ENCODE data around the gene RBMS3.

The RBMS3 gene

DNA sequence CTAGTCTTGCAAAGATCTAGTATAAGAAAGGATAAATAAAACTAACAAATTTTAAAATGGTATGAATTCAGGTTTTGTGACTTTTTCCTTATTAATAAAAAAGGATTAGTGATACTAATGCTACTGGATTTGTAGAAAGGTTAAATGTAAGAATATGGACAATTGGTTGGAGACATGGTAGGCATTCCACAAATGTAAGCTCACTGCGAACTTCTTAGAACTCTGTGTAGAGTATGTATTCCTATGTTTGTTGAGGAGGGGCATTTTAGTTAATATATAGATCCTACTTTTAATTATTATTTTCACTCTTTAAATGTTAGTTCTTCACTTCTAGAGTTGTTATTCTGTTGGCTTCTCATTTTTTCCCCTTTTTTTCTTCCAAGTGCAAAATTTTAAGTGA is 414.3 kb downstream of the RBMS3 start:
- no peak for DNase-seq

DNA sequence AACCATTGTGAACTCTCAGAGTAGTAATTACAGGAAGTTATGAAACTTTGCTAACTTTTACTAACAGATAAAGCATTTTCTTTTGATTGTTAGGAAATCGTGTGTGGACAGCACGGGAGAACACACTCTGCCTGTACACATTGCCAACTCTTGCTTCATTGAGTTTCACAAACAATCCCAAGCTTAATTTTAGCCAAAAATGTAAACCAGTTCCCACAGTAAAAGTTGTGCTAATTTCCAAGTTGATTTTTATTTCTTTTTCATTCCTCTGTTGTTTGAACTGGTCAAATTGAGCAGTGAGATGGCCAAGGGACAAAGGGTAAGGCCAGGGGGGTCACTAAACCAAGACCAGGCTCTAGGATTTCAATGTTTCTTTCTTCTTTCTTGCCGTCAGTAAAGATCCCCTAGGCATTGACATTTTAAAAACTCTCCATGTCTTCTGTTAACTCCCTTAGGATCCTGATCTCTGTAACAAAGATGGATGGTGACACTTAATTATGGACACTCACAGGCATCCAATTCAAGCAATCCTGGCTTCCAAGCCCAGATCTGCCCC is 414.9 kb downstream of the RBMS3 start:
- DNase-seq, result no peak

DNA sequence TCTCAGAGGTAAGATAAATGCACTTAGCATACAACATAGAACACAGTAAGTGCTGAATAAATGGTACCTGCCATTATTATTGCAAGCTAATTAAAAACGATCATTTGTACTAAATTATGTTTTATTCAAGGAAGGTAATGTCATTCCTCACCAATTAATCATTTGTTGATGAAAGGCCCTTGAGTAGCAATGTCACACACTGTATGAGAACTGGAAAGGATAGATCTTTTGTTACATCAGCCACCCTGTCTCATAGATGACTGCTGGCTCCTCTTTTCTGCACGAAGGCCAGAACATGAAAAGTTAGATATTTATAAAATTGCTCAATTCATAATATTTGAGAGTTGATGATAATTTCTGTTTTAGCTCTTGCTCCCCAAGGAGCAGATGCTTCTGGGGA is 415.4 kb downstream of the RBMS3 start:
- DNase-seq, result no peak

DNA sequence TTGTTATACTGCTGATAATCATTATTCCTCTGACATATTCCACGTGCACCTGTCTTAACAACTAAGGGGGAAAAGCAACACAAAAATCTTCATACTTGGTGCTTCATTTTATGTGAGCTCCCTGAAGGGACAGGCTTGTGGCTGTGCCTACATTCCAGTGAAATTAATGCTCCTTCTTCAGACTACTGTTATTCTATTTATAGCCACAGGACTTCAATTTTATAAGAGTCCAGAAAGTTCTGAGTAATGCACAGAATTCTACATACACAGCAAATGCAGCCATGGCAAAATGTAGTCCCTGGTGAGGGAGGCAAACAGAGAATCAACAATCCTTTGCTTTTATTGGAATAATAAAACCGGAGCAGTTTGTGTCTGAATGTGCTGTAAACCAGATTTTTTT is 417.1 kb downstream of the RBMS3 start:
- DNase-seq, result no peak

DNA sequence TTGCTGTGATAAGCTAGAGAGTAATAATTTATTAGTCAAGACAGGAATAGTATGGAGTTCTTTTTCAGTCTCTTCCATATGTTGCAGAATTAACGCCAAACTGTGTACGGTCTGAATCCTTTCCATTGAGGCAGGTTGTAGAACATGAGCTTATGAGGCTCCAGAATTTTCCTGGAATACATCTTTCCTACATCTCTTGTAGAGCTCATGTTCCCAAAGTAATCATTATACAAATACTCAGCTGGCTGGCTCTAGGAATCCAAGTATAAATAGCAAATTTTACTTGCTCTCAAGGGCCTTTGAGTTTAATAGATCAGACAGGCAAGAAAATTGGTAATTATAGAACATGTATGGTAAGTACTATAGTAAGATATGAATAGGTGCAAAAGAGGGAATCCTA is 419.4 kb downstream of the RBMS3 start:
- no peak for DNase-seq

DNA sequence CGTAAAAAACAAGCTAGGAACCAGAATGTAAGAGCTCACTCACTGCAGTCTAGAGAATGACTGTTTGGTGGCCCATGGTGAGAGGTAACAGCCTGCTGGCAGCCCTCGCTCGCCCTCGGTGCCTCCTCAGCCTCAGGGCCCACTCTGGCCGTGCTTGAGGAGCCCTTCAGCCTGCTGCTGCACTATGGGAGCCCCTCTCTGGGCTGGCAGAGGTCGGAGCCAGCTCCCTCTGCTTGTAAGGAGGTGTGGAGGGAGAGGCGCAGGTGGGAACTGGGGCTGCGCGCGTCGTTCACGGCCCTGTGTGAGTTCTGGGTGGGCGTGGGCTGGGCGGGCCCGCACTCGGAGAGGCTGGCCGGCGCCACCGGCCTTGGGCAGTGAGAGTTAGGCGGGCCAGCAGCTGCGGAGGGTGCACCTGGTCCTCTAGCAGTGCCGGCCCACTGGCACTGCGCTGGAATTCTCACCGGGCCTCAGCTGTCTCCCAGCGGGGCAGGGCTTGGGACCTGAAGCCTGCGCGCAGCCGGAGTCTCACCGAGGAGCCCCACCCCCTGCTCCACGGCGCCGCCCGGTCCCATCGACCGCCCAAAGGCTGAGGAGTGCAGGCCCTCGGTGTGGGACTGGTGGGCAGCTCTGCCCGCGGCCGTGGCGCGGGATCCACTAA is 420.6 kb downstream of the RBMS3 start:
- no peak for DNase-seq

GRCh38 chr3:29705906-29706844 is 425.3 kb downstream of the RBMS3 start:
- no peak for DNase-seq

- DNase-seq, result no peak
These were observed 428.0 kb downstream of the RBMS3 start for GRCh38 chr3:29708884-29709283.

DNA sequence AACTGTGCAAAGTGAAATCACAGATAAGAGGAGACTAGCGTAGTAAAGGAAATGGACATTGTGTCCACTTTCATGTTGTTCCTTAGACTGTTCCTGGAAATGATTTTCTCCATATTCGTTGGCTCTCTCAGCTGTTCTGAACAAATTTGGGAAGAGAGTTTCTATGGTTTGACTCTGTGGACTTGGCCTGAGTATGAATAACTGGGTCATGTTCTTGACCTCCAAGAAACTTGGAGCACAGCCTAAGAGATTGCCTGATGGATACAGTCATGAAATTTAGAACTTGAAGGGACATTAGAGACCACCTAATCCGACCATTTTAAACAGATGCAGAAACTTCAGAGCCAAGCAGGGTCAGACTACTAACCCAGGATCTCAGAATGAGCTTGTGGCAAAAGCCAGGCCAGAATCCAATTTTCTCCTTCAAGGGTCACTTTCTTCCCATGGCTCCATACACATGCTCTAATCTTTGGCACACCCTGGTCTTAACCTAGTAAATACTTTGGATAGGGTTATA is 430.4 kb downstream of the RBMS3 start:
- DNase-seq, result no peak

DNA sequence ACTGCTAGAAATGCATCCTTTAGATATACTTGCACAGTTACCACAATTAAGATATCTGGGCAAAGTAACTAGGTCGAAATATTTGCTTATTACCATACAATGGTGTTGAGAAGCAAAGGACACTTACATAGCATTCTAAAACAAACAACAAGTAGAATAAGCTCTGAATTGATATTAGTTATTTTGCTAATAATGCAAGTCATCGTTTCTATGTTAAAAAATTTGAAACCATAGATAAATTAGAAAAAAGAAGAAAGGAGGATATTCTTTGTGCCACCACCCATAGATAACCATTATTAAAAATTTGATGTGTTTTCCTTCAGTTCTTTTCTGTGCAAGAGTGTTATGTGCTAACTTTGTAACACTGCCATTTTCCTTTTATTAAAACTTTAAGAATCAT is 435.3 kb downstream of the RBMS3 start:
- no peak for DNase-seq

- DNase-seq, result no peak
These were observed 437.8 kb downstream of the RBMS3 start for GRCh38 chr3:29718661-29719065.

DNA sequence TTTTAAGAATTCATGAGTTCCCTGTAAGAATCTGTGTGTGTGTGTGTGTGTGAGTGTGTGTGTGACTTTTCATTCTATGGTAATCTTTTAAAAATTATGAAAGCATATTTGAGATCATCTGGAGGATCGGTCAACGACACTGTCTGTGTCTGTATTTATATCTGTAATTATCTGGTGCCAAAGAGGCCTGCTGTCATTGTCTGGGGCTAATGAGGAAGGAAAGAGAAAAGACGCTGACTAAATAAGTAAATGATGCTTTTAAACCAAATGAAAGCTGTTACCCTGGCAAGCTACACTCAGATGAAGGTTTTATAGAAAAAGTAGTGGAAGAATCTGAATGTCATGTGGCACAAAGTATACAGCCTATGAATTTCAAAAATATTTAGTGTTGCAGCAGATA is 439.8 kb downstream of the RBMS3 start:
- no peak for DNase-seq

- no peak for DNase-seq
These were observed 440.9 kb downstream of the RBMS3 start for GRCh38 chr3:29721789-29722188.

- no peak for DNase-seq
These were observed 450.2 kb downstream of the RBMS3 start for GRCh38 chr3:29731050-29731449.

- DNase-seq, result no peak
These were observed 460.4 kb downstream of the RBMS3 start for GRCh38 chr3:29741231-29741630.

- no peak for DNase-seq
These were observed 464.5 kb downstream of the RBMS3 start for GRCh38 chr3:29745232-29745870.

DNA sequence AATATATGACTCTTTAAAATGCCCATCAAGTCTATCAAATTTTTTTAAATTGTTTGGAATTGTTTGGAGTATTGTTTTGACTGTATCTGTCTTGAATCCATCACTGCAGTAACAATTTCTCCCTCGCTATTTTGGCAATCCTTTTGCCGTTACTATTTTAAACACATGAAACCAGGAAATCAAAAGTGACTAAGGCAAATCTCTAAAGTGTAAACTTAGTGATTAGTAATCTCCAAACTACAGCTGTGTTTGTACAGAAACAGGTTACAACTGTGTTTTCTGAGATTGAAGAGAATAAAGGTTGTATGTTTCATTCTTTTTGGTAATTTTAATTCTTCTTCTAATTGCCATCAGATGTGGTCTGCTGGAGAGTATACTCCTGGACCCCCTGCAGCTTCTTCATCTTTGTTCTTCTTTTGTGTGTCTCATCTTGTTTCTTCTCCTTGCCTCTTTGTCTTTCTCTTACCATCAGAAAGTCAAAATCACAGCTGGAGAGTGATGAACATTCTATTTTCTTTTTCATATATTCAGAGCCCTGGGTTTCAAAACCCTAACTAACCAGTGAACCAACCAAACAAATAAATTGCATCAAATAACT is 465.4 kb downstream of the RBMS3 start:
- DNase-seq, result no peak

DNA sequence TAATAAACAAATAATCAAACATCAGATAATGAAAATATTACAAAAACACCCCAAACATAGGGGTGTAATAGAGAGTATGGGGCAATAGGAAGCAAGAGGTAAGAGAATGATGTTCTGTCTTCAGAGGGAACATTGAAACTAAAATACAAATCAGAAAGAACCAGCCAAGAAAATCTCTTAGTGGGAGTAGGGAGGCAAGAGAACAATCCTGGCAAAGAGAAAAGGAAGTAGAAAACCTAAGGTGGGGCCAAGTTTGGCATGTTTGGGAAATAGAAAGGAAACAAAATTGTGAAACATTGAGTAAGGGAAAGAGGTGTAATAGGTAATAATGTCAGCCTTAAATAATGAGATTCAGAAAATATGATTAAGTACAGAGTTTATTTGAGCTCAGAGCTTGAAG is 467.1 kb downstream of the RBMS3 start:
- DNase-seq, result no peak

DNA sequence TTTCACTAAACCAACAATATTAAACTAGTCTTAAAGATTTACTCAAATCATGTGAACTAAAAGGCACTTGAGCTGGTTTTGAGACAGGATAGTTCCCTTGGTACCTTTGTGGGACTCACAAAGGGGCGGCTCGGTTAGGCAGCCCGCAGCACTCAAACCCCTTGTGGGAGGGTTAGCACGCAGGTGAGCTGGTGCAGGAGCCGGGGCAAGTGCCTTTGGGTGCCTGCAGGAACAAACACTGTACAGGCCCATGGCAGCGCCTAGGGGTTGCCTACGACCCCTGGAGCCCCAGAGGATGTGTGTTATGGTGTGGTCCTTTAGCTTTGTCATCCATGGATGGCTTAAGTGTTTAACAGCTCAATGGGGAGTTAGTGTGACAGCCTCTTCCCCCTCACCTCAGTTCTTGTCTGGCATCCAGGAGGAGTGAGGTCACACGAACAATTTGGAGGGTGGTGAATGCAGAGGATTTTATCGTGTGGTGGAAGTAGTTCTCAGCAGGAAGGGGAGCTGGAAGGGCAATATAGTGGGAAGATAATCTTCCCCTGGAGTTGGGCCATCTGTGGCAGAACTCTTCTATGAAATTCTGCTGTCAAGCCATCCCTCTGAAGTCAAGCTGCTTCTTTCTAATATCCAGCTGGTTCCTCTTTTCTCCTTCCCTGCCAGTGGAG is 470.9 kb downstream of the RBMS3 start:
- DNase-seq, result no peak

DNA sequence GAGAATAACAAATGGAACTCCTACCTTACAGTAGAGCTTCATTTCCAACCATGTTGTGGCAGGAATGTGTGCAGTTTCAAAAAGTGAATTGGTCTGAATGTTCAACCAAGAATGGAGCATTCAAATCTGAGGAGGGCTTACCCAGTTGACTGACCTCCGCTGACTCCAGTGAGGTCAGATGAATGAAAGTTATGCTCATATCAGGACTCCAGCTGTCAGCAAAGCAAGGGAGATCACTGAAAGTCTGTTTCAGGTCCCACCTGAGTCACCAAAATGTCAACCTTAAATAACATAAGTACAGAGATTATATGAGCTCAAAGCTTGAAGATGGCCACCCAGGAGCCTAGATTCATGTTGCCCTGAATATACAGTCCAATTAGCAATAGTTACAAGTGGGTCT is 473.5 kb downstream of the RBMS3 start:
- no peak for DNase-seq

DNA sequence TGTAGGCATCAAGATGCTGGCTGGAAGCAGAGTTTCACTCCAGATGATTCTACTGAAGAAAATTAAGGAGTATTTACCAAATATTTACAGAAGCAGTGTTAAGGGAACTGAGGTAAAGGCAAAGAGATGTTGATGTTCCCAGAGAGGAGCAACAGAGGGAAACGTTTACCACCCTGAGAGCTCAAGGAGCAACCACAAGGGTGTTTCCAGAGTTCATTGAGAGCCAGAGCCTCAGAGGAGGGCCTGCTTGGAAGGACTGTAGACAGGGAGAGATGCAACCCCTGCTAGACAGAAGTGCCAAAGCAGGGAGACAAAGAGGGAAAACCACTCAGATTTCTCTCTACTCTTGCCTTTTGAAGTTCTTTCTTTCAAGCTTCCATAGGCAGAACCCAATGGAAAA is 474.5 kb downstream of the RBMS3 start:
- no peak for DNase-seq

GRCh38 chr3:29757054-29757777 is 476.3 kb downstream of the RBMS3 start:
- DNase-seq, result no peak

Data from activated CD4-positive, alpha-beta T cell treated with anti-CD3 and anti-CD28 coated beads, Interleukin-2, Interleukin-6, amounts not matched to agents 100 ng/mL and 50 ng/mL, durations not matched to agents 16 hours and 8 hours (primary cell).